Measurements from ENCODE around the gene PRR30.
"Not testable (repeated sequence)": the region's sequence is repeated elsewhere in the genome, so short reads cannot be mapped to it uniquely, and the experiment has no call there.

Gene PRR30

GRCh38 chr2:27130396-27130795 is 8.8 kb downstream of the PRR30 start:
- in situ Hi-C loops (cut with HindIII; ENCODE audit: low sequenced_read_pairs), result no loop called here

DNA sequence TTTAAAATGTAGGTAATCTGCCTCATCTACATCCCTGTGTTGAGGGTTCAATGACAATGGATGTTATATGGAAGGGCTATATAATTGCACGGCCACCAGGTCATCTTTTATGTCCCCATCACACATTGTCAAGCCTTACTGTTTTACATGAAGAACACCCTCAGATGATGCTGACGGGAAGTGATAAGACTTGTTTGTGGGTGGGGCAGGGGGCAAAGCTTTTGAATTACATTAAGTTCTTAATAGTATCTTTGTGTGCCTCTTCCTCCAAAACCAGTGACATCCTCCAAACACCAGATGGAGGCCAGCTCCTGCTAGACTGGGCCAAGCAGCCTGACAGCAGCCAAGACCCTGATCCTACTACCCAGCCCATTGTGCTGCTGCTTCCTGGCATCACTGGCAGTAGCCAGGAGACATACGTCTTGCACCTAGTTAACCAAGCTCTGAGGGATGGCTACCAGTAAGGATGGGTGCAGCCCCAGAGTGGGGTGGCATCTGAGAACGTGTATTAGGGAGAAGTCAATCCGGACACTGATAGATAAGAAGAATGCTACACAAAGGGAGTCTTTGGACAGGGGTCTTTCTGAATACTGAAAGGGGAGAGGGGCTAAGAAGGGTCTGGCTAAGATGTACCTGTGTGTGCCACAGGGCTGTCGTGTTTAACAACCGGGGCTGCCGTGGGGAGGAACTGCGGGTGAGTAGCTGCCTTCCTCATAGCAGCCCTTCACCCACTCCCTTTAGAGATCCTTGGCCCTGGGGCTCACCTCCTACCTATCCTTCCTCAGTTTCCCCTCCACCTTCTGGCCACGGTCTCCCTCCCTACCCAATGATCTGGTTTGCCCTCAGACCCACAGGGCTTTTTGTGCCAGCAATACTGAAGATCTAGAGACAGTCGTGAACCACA is 10.3 kb downstream of the PRR30 start:
- in situ Hi-C loops (cut with HindIII; ENCODE audit: low sequenced_read_pairs), result loop anchor here (5.0 kb wide), 1 partner anchor 38 kb away; no protein-coding TSS in a partner anchor

- in situ Hi-C loops (cut with HindIII; ENCODE audit: low sequenced_read_pairs), result loop anchor here (5.0 kb wide), 1 partner anchor 39 kb away; no protein-coding TSS in a partner anchor
Observed at GRCh38 chr2:27127883-27128667, 11.1 kb downstream of the PRR30 start.

- in situ Hi-C loops (cut with HindIII; ENCODE audit: low sequenced_read_pairs), result loop anchor here (5.0 kb wide), 1 partner anchor 41 kb away; no protein-coding TSS in a partner anchor
Observed at GRCh38 chr2:27126252-27126710, 12.9 kb downstream of the PRR30 start.

GRCh38 chr2:27125104-27125503 is 14.1 kb downstream of the PRR30 start:
- in situ Hi-C loops (cut with HindIII; ENCODE audit: low sequenced_read_pairs), result loop anchor here (5.0 kb wide), 1 partner anchor 42 kb away; no protein-coding TSS in a partner anchor

DNA sequence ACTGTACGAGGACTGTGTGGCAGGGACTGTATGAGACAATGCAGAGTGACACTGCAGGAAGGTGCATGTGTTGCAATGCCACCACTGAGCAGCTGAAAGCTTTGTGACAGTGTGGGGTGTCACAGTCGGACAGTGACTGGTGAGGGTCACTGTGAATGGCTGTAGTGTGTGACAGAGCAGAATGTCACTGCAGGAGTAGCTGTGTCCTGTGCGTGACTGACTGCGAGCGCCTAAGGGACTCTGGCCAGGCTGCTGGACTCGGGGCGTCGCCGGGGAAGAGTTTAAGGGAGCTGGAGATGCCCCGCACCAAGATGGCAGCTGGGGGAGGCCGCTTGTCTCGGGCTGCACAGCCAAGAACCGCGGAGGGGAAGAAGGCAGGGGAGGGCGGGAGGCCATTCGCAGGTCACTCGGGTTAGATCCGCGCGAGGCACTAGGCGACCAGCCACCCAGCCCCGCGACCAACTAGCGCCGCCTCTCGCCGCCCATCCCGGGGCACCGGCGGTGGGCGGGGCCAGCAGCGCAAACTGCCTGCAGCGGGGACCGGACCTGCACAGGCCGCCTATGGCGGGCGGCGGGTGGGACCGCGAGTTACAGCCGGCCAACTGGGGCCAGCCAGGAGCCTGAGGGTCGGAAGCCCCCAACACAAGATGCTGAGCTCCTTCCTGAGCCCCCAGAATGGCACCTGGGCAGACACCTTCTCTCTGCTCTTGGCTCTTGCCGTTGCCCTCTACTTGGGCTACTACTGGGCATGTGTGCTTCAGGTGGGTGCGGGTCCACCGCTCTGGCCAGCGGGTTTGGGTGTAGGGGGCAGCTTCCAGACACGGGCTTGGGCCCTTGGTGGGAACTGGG is 15.7 kb downstream of the PRR30 start, which contains the start of gene ABHD1:
Gene ABHD1 (plus strand): TSS at position 514 of the 849 bp plus-strand sequence. CDS start 134 bp downstream, at position 648.
- in situ Hi-C loops (cut with HindIII; ENCODE audit: low sequenced_read_pairs), result loop anchor here (5.0 kb wide), 1 partner anchor 79 kb away; no protein-coding TSS in a partner anchor

GRCh38 chr2:27122791-27123190 is 16.4 kb downstream of the PRR30 start:
- in situ Hi-C loops (cut with HindIII; ENCODE audit: low sequenced_read_pairs), result loop anchor here (5.0 kb wide), 1 partner anchor 80 kb away; no protein-coding TSS in a partner anchor

GRCh38 chr2:27121906-27122305 is 17.3 kb downstream of the PRR30 start:
- in situ Hi-C loops (cut with HindIII; ENCODE audit: low sequenced_read_pairs), result loop anchor here (5.0 kb wide), 1 partner anchor 80 kb away; no protein-coding TSS in a partner anchor

DNA sequence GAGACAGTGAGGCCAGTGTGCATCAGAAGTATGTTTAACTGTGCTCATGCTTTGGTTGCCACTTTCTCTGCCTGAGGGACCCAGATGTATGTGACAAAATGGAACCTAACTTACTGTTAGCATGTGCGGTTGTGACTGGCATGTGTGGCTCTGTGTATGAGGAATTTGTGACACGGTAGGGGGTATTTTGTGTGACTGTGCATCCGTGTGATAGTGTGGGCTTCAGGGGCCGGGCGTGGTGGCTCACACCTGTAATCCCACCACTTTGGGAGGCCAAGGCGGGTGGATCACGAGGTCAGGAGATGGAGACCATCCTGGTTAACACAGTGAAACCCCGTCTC is 19.9 kb downstream of the PRR30 start:
- in situ Hi-C loops (cut with HindIII; ENCODE audit: low sequenced_read_pairs), result not testable (repeated sequence)

GRCh38 chr2:27118525-27119329 is 20.5 kb downstream of the PRR30 start, which contains the start of gene CGREF1:
Gene CGREF1, minus strand, starts transcription at chr2:27119128. Its CDS starts 14,762 bp downstream, at chr2:27104366.
- in situ Hi-C loops (cut with HindIII; ENCODE audit: low sequenced_read_pairs), result no loop called here

- in situ Hi-C loops (cut with HindIII; ENCODE audit: low sequenced_read_pairs), result no loop called here
Observed at GRCh38 chr2:27117995-27118524, 21.1 kb downstream of the PRR30 start.

DNA sequence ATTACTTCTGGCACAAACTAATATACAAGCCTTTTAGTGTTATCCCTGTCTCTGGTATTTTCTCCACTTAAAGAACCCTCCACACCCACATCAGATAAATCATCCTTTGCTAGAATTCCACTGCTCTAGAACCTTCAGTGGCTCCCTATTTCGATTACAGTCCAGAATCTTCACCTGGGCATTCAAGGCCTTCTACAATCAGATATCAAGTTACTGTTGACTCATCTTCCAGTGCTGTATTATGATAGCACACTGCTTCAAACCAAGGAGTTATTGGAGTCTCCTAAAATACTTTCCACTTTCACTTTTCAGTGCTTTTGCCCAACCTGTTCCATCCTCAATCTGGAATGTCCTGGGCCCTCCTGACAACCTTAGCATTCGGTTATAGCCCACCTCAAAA is 23.7 kb downstream of the PRR30 start:
- in situ Hi-C loops (cut with HindIII; ENCODE audit: low sequenced_read_pairs), result no loop called here

GRCh38 chr2:27111392-27112078 is 27.7 kb downstream of the PRR30 start:
- in situ Hi-C loops (cut with HindIII; ENCODE audit: low sequenced_read_pairs), result not testable (repeated sequence)

DNA sequence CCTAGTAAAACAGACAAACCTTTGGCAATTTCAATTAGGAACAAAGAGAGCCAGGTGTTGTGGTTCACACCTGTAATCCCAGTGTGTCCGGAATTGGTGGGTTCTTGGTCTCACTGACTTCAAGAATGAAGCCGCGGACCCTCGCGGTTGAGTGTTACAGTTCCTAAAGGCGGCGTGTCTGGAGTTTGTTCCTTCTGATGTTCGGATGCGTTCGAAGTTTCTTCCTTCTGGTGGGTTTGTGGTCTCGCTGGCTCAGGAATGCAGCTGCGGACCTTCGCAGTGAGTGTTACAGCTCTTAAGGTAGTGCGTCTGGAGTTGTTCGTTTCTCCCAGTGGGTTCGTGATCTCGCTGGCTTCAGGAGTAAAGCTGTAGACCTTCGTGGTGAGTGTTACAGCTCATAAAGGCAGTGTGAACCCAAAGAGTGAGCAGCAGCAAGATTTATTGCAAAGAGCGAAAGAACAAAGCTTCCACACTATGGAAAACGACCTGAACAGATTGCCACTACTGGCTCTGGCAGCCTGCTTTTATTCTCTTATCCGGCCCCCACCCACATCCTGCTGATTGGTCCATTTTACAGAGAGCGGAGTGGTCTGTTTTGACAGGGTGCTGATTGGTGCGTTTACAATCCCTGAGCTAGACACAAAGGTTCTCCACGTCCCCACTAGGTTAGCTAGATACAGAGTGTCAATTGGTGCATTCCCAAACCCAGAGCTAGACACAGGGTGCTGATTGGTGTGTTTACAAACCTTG is 28.4 kb downstream of the PRR30 start:
- in situ Hi-C loops (cut with HindIII; ENCODE audit: low sequenced_read_pairs), result not testable (repeated sequence)

DNA sequence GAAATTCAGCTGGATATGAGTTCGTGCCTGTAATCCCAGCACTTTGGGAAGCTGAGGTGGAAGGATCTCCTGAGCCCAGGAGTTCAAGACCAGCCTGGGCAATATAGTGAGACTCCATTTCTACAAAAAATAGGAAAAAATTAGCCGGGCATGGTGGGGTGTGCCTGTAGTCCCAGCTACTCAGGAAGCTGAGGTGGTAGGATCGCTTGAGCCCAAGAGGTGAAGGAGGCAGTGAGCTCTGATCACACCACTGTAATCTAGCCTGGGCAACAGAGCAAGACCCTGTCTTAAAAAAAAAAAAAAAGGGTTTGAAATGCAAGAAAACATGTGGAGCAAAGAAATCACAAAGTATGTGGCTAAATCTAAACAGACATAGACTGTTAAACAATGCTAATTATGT is 30.1 kb downstream of the PRR30 start:
- in situ Hi-C loops (cut with HindIII; ENCODE audit: low sequenced_read_pairs), result no loop called here

DNA sequence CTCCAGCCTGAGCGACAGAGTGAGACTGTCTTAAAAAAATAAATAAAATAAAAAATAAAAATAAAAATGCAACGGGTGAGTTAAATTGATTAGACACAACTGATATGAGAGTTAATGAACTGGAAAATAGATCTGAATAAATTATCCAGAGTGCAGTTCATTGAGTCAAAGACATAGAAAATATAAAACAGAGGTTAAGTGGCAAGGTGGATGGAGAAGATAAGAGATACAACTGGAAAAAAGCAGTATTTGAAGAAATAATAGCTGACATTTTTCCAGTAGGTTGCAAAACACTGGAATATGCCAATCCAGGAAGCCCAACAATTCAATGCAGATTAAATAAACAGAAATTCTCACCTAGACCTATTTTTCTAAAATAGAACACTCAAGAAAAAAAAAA is 31.0 kb downstream of the PRR30 start:
- in situ Hi-C loops (cut with HindIII; ENCODE audit: low sequenced_read_pairs), result no loop called here

GRCh38 chr2:27105981-27106380 is 33.2 kb downstream of the PRR30 start:
- in situ Hi-C loops (cut with HindIII; ENCODE audit: low sequenced_read_pairs), result no loop called here

- in situ Hi-C loops (cut with HindIII; ENCODE audit: low sequenced_read_pairs), result no loop called here
Observed at GRCh38 chr2:27102329-27102728, 36.9 kb downstream of the PRR30 start.

Data from endothelial cell of hepatic sinusoid (primary cell).